Heart left ventricle (tissue), 13 donors: Measurements from ENCODE around the gene SLC38A2.

ENCODE experiments used
- CTCF ChIP-seq, 12 donors: fragments of 200-600 bp; sonication (generic) in 4 of 12; IDR thresholded peaks; one replicate each; pipeline versions ENCODE4 v1.5.0 to v1.8.0; 2018 to 2022; ENCODE audit warnings: antibody characterized with exemption in 12 of 12, mild to moderate bottlenecking in 5 of 12
- POLR2A ChIP-seq, 2 donors: fragments of 450-650 bp; IDR thresholded peaks; one replicate each; pipeline ENCODE4 v1.6.1; 2017; ENCODE audit warnings: antibody characterized with exemption in 2 of 2, mild to moderate bottlenecking in 2 of 2, moderate library complexity in 2 of 2
- donor health status: ischemic (EF 13 %, LVEDD 7.1; RV severe dilation, severe dysfunction).
- donor health status: DM: no; HTN: yes; CAD: no.
- donor health status: DM: no; HTN: no; CAD: no.
- donor health status: ischemic (EF 25% LVEDD 6.9; RV normal size, moderate dysfunction).
- donor health status: ischemic (EF 25% LVEDD 5.7; RV mildly dilated, moderate dysfunction).
- donor health status: ischemic (EF 35%, LVEDD 5.7; RV mildly dilated, moderate dysfunction).
- donor health status: nonischemic (EF 11% LVEDD 7.7; RV severe dilation, severe dysfunction).
- donor health status: DM: yes; HTN: yes; CAD: no.
- donor health status: PGD.
- donor health status: ischemic (EF 29% LVEDD 5.4; RV normal size, mild dysfunction).
- donor health status: nonischemic (EF 23%, LVEDD 6.1; RV moderate dilation, normal function).

- TF ChIP-seq CTCF (IDR thresholded peaks at IDR 0.05) (peak in 9 of 12 donors; percentile 15 to 51 (median 35)), POLR2A (IDR thresholded peaks at IDR 0.05) (no peak)
Measured at GRCh38 chr12:46401662-46402061, 29.1 kb upstream of the SLC38A2 start.
